ENCODE results near the gene PRDM9.

PRDM9 gene

DNA sequence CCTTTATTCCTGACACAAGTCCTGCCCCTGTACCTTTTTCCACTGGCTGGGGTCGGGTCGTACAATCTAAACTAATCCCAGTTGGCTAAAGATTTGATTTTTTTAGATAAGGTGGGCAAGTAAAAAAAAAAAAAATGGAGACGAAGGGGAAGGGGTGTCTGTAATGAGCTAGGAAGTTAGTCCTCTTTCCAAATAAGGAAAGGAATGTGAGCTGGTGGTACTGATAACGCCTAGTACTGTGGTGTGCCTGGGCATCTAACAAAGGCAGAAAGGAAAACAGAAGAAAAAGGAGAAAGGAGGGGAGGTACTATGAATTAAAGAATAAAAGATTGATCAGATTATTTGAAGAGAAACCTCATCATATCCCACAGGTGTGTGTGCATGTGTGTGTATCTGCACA lies 21.3 kb downstream of the PRDM9 start:
- DNase-seq = no peak

- no peak for DNase-seq
These were observed 23.2 kb downstream of the PRDM9 start for GRCh38 chr5:23530571-23530970.

DNA sequence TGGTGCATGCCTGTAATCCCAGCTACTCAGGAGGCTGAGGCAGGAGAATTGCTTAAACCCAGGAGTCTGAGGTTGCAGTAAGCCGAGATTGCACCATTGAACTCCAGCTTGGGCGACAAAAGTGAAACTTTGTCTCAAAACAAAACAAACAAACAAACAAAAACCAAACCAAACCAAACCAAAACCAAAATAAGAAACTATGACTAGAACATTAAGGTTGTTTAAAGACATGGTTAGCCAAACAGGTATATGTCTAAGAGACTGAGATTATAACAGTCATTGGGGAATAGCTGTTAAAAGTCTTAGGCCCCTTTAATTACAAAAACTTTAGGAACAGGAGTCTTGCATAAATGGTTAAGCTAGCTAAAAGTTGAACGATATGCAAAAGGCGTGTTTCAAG lies 63.6 kb downstream of the PRDM9 start:
- DNase-seq = no peak
